Neutrophil (primary cell): ENCODE measurements around the gene KLHL7.
A peak's percentile ranks its signal among the peaks of the same experiment; 100 is the strongest.

Experiments
- H3K27ac ChIP-seq: fragments of 200-600 bp; sonication (generic); 2 replicates; pipeline ENCODE4 v1.5.1; 2016; ENCODE audit warnings: mild to moderate bottlenecking, moderate library complexity
- H3K27me3 ChIP-seq: fragments of 200-600 bp; sonication (generic); 2 replicates; pipeline ENCODE4 v1.6.0; 2016; ENCODE audit warnings: mild to moderate bottlenecking
- H3K36me3 ChIP-seq: fragments of 200-600 bp; sonication (generic); 2 replicates; pipeline ENCODE4 v1.5.1; 2017
- H3K4me1 ChIP-seq, 2 experiments: fragments of 200-600 bp in 1 of 2; sonication (generic) in 1 of 2; 1 replicate in 1 of 2; 2 replicates in 1 of 2; pipeline versions ENCODE4 v1.5.1 to v1.6.1; 2013 to 2016; ENCODE audit warnings: low read depth in 1 of 2, low read length in 1 of 2, mild to moderate bottlenecking in 1 of 2, moderate library complexity in 1 of 2; ENCODE audit not compliant: control insufficient read depth in 1 of 2, insufficient read depth in 1 of 2
- H3K4me3 ChIP-seq, 2 experiments: fragments of 200-600 bp in 1 of 2; sonication (generic) in 1 of 2; 1 replicate in 1 of 2; 2 replicates in 1 of 2; pipeline ENCODE4 v1.5.1; 2013 to 2016; ENCODE audit warnings: low read depth in 1 of 2, low read length in 1 of 2, mild to moderate bottlenecking in 1 of 2, moderate library complexity in 1 of 2
- H3K9me3 ChIP-seq: fragments of 200-600 bp; sonication (generic); 2 replicates; pipeline ENCODE4 v1.5.1; 2016
- CTCF ChIP-seq: fragments of 200-600 bp; sonication (generic); IDR thresholded peaks from 2 replicates; pipeline ENCODE4 v1.5.1; 2016; ENCODE audit warnings: antibody characterized with exemption

KLHL7 gene

GRCh38 chr7:23181684-23182553 lies 76.3 kb downstream of the KLHL7 start, which contains the start of gene NUP42:
NUP42 (plus strand) TSS chr7:23182048; CDS start chr7:23182086, 38 bp downstream.
- Histone ChIP-seq H3K4me3 (peak within 1 kb of the TSS; percentile 91 to 92), H3K36me3 (peaks cover 14% of the 10 kb centered on the region), H3K4me1 (peaks cover 25 to 26% of the 10 kb centered on the region in 2 experiments), H3K27me3 (peaks cover 30% of the 10 kb centered on the region), H3K9me3 (no peaks in the 10 kb centered on the region), H3K27ac (peak within 1 kb of the TSS; percentile 90)
- TF ChIP-seq CTCF = peak; percentile 26

- peaks cover 16% of the 10 kb centered on the region for H3K27me3 ChIP-seq
- TF ChIP-seq CTCF = no peak
- H3K27ac ChIP-seq = no peak overlapping the region
- peaks cover 25 to 26% of the 10 kb centered on the region in 2 experiments for H3K4me1 ChIP-seq
- no peaks in the 10 kb centered on the region for H3K9me3 ChIP-seq
- no peak overlapping the region for H3K4me3 ChIP-seq
- H3K36me3 ChIP-seq = peaks cover 21% of the 10 kb centered on the region
These were observed 77.9 kb downstream of the KLHL7 start for GRCh38 chr7:23183279-23184012.

GRCh38 chr7:23184291-23184690 lies 78.7 kb downstream of the KLHL7 start:
- Histone ChIP-seq H3K9me3 (no peaks in the 10 kb centered on the region), H3K4me1 (peaks cover 25 to 26% of the 10 kb centered on the region in 2 experiments), H3K4me3 (no peak overlapping the region), H3K27me3 (peaks cover 8% of the 10 kb centered on the region), H3K36me3 (peaks cover 29% of the 10 kb centered on the region), H3K27ac (no peak overlapping the region)
- TF ChIP-seq CTCF = no peak

- Histone ChIP-seq H3K27ac (no peak overlapping the region), H3K4me1 (peaks cover 25 to 26% of the 10 kb centered on the region in 2 experiments), H3K27me3 (peaks cover 3% of the 10 kb centered on the region), H3K36me3 (peaks cover 32% of the 10 kb centered on the region), H3K9me3 (no peaks in the 10 kb centered on the region), H3K4me3 (no peak overlapping the region)
- TF ChIP-seq CTCF = no peak
These were observed 79.2 kb downstream of the KLHL7 start for GRCh38 chr7:23184709-23185359.

GRCh38 chr7:23185980-23186379 lies 80.4 kb downstream of the KLHL7 start:
- Histone ChIP-seq H3K36me3 (peaks cover 32% of the 10 kb centered on the region), H3K27ac (no peak overlapping the region), H3K27me3 (no peaks in the 10 kb centered on the region), H3K4me3 (no peak overlapping the region), H3K9me3 (no peaks in the 10 kb centered on the region), H3K4me1 (peaks cover 23 to 24% of the 10 kb centered on the region in 2 experiments)
- no peak for TF ChIP-seq CTCF
